Esophagus (tissue), 2 donors: ENCODE data around the gene ASPN. TPM values are rescaled to one million over a fixed set of nuclear protein-coding genes. Genes with fewer than 3 reads are reported as not detected.

Source experiments
- H3K27ac ChIP-seq, 2 donors: one replicate each; pipeline ENCODE4 v1.5.1; 2013; ENCODE audit warnings: low read depth in 2 of 2, mild to moderate bottlenecking in 2 of 2, inconsistent platforms in 1 of 2, low read length in 1 of 2, moderate library complexity in 1 of 2
- H3K27me3 ChIP-seq, 2 donors: one replicate each; pipeline ENCODE4 v1.6.1; 2013; ENCODE audit warnings: low read length in 2 of 2, control low read depth in 1 of 2, mild to moderate bottlenecking in 1 of 2; ENCODE audit not compliant: insufficient read depth in 2 of 2, control insufficient read depth in 1 of 2
- H3K36me3 ChIP-seq, 2 donors: one replicate each; pipeline ENCODE4 v1.6.1; 2013; ENCODE audit warnings: low read length in 1 of 2; ENCODE audit not compliant: control insufficient read depth in 2 of 2, insufficient read depth in 2 of 2
- H3K4me1 ChIP-seq, 2 donors: one replicate each; pipeline ENCODE4 v1.6.1; 2013; ENCODE audit warnings: low read length in 1 of 2; ENCODE audit not compliant: control insufficient read depth in 2 of 2, insufficient read depth in 2 of 2
- H3K4me3 ChIP-seq, 2 donors: one replicate each; pipeline ENCODE4 v1.5.1; 2013; ENCODE audit warnings: low read length in 2 of 2, mild to moderate bottlenecking in 2 of 2, low read depth in 1 of 2, moderate library complexity in 1 of 2
- H3K9me3 ChIP-seq, 2 donors: one replicate each; pipeline ENCODE4 v1.6.1; 2013; ENCODE audit warnings: mild to moderate bottlenecking in 2 of 2, low read depth in 1 of 2, low read length in 1 of 2, moderate library complexity in 1 of 2; ENCODE audit not compliant: control insufficient read depth in 2 of 2, insufficient read depth in 1 of 2
- WGBS, 2 donors: extraction: QIAGEN DNeasy Blood & Tissue Kit; methylation state at CpG; one replicate each; pipeline ENCODE4 v1.1.7; 2013; 5-methylcytosine and 5-hydroxymethylcytosine counted together
- polyA plus RNA-seq, 2 donors: library from polyadenylated mRNA; stranded (reverse); fragments of 200-250 nt; gene quantifications; one replicate each; pipeline ENCODE4 v1.2.3, GENCODE V29; 2013
- donor health status: healthy with polysubstance abuse.
- donor health status: Bipolar disorder and iron deficiency.

Gene ASPN
- polyA plus RNA-seq, 2 donors: 1.1 to 2.5 TPM

- no peaks in the 10 kb centered on the region for H3K9me3 ChIP-seq
- H3K36me3 ChIP-seq: no peaks in the 10 kb centered on the region
- peak overlapping the region in 1 of 2 donors; percentile 72 for H3K27ac ChIP-seq
- 70 to 72% methylated on average over 4 of the region's 4 CpGs for WGBS, 2 donors
- no peak overlapping the region for H3K4me3 ChIP-seq
- peaks cover 2 to 8% of the 10 kb centered on the region in 2 donors for H3K4me1 ChIP-seq
- H3K27me3 ChIP-seq: no peaks in the 10 kb centered on the region
Observed at GRCh38 chr9:92507496-92507895, 25.2 kb upstream of the ASPN start.

- Histone ChIP-seq H3K9me3 (no peaks in the 10 kb centered on the region), H3K4me1 (peaks cover 5 to 9% of the 10 kb centered on the region in 2 donors), H3K27me3 (no peaks in the 10 kb centered on the region), H3K4me3 (no peak overlapping the region), H3K36me3 (no peaks in the 10 kb centered on the region), H3K27ac (peak overlapping the region; percentile 82 to 92)
- WGBS, 2 donors: 76 to 84% methylated on average over 2 of the region's 2 CpGs
Observed at GRCh38 chr9:92507005-92507404, 24.7 kb upstream of the ASPN start.

GRCh38 chr9:92506184-92506857 is 24.0 kb upstream of the ASPN start:
- Histone ChIP-seq H3K4me3 (no peak overlapping the region), H3K36me3 (no peaks in the 10 kb centered on the region), H3K4me1 (peaks cover 7 to 11% of the 10 kb centered on the region in 2 donors), H3K27me3 (no peaks in the 10 kb centered on the region), H3K27ac (peak overlapping the region; percentile 82 to 92), H3K9me3 (no peaks in the 10 kb centered on the region)
- 27 to 47% methylated on average over 3 of the region's 3 CpGs for WGBS, 2 donors

- H3K4me1 ChIP-seq: peaks cover 7 to 11% of the 10 kb centered on the region in 2 donors
- H3K27ac ChIP-seq: peak overlapping the region; percentile 37 to 42
- H3K36me3 ChIP-seq: no peaks in the 10 kb centered on the region
- no peaks in the 10 kb centered on the region for H3K9me3 ChIP-seq
- H3K4me3 ChIP-seq: no peak overlapping the region
- H3K27me3 ChIP-seq: no peaks in the 10 kb centered on the region
- 95 to 98% methylated on average over 2 of the region's 2 CpGs for WGBS, 2 donors
Observed at GRCh38 chr9:92504881-92505280, 22.6 kb upstream of the ASPN start.

- WGBS, 2 donors: 88% methylated on average over 2 of the region's 2 CpGs
Observed at GRCh38 chr9:92503156-92503555, 20.9 kb upstream of the ASPN start.

GRCh38 chr9:92501671-92502393 is 19.5 kb upstream of the ASPN start:
- Histone ChIP-seq H3K27me3 (no peaks in the 10 kb centered on the region), H3K27ac (peak overlapping the region; percentile 26 to 71), H3K36me3 (no peaks in the 10 kb centered on the region), H3K4me1 (peaks cover 5 to 7% of the 10 kb centered on the region in 2 donors), H3K9me3 (no peaks in the 10 kb centered on the region), H3K4me3 (no peak overlapping the region)
- 69 to 70% methylated on average over 5 of the region's 5 CpGs for WGBS, 2 donors

More at GRCh38 chr9:92503156-92503555, 20.9 kb upstream of the ASPN start:
- Histone ChIP-seq H3K27me3 (no peaks in the 10 kb centered on the region), H3K4me1 (peaks cover 7 to 10% of the 10 kb centered on the region in 2 donors), H3K4me3 (no peak overlapping the region), H3K9me3 (no peaks in the 10 kb centered on the region), H3K27ac (no peak overlapping the region), H3K36me3 (no peaks in the 10 kb centered on the region)

GRCh38 chr9:92500725-92501124 is 18.4 kb upstream of the ASPN start:
- WGBS, 2 donors: 94 to 96% methylated on average over 5 of the region's 5 CpGs
- Histone ChIP-seq H3K36me3 (no peaks in the 10 kb centered on the region), H3K4me3 (no peak overlapping the region), H3K27me3 (no peaks in the 10 kb centered on the region), H3K9me3 (no peaks in the 10 kb centered on the region), H3K27ac (no peak overlapping the region), H3K4me1 (peaks cover 5 to 7% of the 10 kb centered on the region in 2 donors)

GRCh38 chr9:92499701-92500100 is 17.4 kb upstream of the ASPN start:
- peaks cover 5 to 6% of the 10 kb centered on the region in 2 donors for H3K4me1 ChIP-seq
- WGBS, 2 donors: 64 to 90% methylated on average over 2 of the region's 2 CpGs
- no peak overlapping the region for H3K27ac ChIP-seq
- H3K27me3 ChIP-seq: no peaks in the 10 kb centered on the region
- no peaks in the 10 kb centered on the region for H3K36me3 ChIP-seq
- H3K9me3 ChIP-seq: no peaks in the 10 kb centered on the region
- H3K4me3 ChIP-seq: no peak overlapping the region

GRCh38 chr9:92496396-92497176 is 14.3 kb upstream of the ASPN start:
- 83 to 85% methylated on average over 5 of the region's 5 CpGs for WGBS, 2 donors
- Histone ChIP-seq H3K4me3 (no peak overlapping the region), H3K27me3 (no peaks in the 10 kb centered on the region)

More at GRCh38 chr9:92496396-92497176, 14.3 kb upstream of the ASPN start:
- no peaks in the 10 kb centered on the region for H3K36me3 ChIP-seq
- H3K4me1 ChIP-seq: peaks cover 0 to under 1% of the 10 kb centered on the region in 2 donors
- H3K9me3 ChIP-seq: no peaks in the 10 kb centered on the region
- no peak overlapping the region for H3K27ac ChIP-seq
